Gastroesophageal sphincter (tissue), 3 donors: ENCODE data around the gene NBPF4.
"Not testable (repeated sequence)": the region's sequence is repeated elsewhere in the genome, so short reads cannot be mapped to it uniquely, and the experiment has no call there.

Experiments used
- CTCF ChIP-seq, 4 experiments: fragments of 200-600 bp in 2 of 4; fragments of 450-650 bp in 2 of 4; sonication (generic) in 1 of 4; IDR thresholded peaks; one replicate each; pipeline ENCODE4 v1.5.1; 2017 to 2019; ENCODE audit warnings: antibody characterized with exemption in 4 of 4, mild to moderate bottlenecking in 2 of 4, moderate library complexity in 2 of 4
- EP300 ChIP-seq: sonication (generic); formaldehyde crosslinking; IDR thresholded peaks from one replicate; pipeline ENCODE4 v1.6.1; 2017; ENCODE audit warnings: antibody characterized with exemption, mild to moderate bottlenecking
- POLR2A ChIP-seq, 2 donors: fragments of 450-650 bp; IDR thresholded peaks; one replicate each; pipeline ENCODE4 v1.6.1; 2017; ENCODE audit warnings: antibody characterized with exemption in 2 of 2, mild to moderate bottlenecking in 2 of 2, moderate library complexity in 1 of 2
- POLR2AphosphoS5 ChIP-seq: sonication (generic); formaldehyde crosslinking; IDR thresholded peaks from one replicate; pipeline ENCODE4 v1.6.1; 2017; ENCODE audit warnings: antibody characterized with exemption

GRCh38 chr1:108255426-108255825 is 11.6 kb upstream of the NBPF4 start:
- TF ChIP-seq CTCF (IDR thresholded peaks at IDR 0.05); POLR2A (IDR thresholded peaks at IDR 0.05); POLR2AphosphoS5; EP300: not testable (repeated sequence)
